Measurements from ENCODE around the gene SCUBE2. TPM values are rescaled to one million over a fixed set of nuclear protein-coding genes. Genes with fewer than 3 reads are reported as not detected.

SCUBE2 gene
- total RNA-seq, result 1 to 10 TPM; 1.6 to 3.6 (median 2.2) TPM
- 0.18 TPM for polyA plus RNA-seq
- long read RNA-seq, donor 1, partial matches to known transcripts, result 1 of 3 reads
- long read RNA-seq, donor 1, other reads (novel, unspliced or antisense), result 2 of 3 reads
- long read RNA-seq, donor 2, partial matches to known transcripts, result 0 of 1 reads
- long read RNA-seq, donor 2, other reads (novel, unspliced or antisense), result 1 of 1 reads
- long read RNA-seq, donor 3, full-length matches to known transcripts, result 3 of 4 reads
- long read RNA-seq, donor 3, partial matches to known transcripts, result 0 of 4 reads
- long read RNA-seq, donor 3, other reads (novel, unspliced or antisense), result 1 of 4 reads
- long read RNA-seq, donor 4, result 0 reads

DNA sequence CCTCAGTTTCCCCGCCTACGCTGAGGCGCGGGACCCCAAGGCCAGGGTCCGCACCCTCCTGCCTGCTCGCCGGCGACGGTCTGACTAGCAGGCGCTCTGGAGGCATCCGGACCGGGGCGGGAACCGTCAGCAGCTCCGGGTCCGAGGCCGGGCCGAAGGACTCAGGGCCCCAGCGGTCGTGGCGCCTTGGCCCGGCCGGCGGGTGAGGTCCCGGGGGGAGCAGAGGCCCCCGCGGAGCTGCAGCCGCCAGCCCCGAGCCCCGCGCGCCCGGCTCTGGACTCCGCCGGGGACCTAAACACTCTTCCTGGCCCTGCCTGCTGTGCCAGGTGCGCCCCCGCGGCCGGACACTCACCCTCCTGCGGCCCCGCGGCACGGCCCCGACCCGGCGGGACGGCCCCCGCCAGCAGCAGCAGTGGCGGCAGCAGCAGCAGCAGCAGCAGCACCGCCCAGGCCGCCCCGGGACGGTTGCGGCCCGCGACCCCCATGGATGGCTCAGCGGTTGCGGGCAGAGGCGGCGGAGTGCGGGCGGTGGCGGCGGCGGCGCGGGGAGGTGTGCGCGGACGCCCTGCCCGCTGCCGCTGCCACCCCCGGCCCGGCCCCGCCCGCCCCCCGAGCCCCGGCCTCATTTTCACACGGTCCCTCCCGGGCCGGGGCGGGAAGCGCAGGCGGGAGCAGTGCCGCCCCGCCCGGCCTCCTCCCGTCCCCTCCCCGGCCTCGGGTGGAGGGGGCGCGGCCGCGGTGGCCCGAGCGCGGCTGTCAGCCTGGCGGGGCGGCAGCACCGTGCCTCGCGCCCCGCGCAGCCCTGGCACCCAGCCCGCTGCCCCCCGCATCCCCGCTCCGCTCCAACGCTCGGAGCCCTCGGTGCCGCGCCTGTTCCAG lies at the start of gene SCUBE2:
Gene SCUBE2, minus strand, starts transcription at position 556 of the 879 bp plus-strand sequence. Its CDS starts 71 bp downstream, at position 485.
- intact Hi-C loops (cut with DNase I), result no loop called here

DNA sequence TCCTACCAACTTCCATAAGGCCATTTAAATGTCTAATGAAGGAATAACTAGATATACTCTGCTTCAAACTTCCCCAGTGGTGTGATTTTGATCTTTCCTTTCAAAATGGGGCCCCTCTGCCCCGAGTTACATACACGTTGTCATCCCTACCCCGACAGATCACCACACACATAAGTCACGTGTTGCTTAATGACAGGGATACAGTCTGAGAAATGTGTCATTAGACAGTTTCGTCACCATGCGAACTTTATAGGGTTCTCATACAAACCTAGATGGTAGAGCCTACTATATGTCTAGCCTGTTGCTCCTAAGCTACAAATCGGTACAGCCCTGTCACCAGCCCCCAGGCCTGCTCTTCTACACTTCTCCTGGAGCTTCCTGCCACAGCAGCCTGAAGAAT lies 49.8 kb upstream of the SCUBE2 start:
- ATAC-seq, result no peak
- Histone ChIP-seq H3K27ac (ENCODE audit: low read length) (no peak overlapping the region), H3K4me3 (ENCODE audit: low read length) (no peak overlapping the region), H3K27me3 (ENCODE audit: control insufficient read depth, insufficient read depth) (no peaks in the 10 kb centered on the region), H3K9me3 (ENCODE audit: control insufficient read depth, low read length) (no peaks in the 10 kb centered on the region), H3K4me1 (ENCODE audit: control insufficient read depth, insufficient read depth, low read length) (no peaks in the 10 kb centered on the region)
- WGBS, result 91% methylated on average over 7 of the region's 7 CpGs
- no peak for DNase-seq
- intact Hi-C loops (cut with DNase I), result no loop called here

More for the DNA sequence above, at the start of gene SCUBE2:
- DNase-seq (peak in 2 of 3 donors; percentile 58 to 62), ATAC-seq (peak; percentile 60 to 61)
- no peak within 1 kb of the TSS for H3K27ac ChIP-seq (ENCODE audit: low read length)
- no peaks in the 10 kb centered on the region for H3K27me3 ChIP-seq (ENCODE audit: control insufficient read depth, insufficient read depth)
- no peaks in the 10 kb centered on the region for H3K9me3 ChIP-seq (ENCODE audit: control insufficient read depth, low read length)
- H3K4me1 ChIP-seq (ENCODE audit: control insufficient read depth, insufficient read depth, low read length), result no peaks in the 10 kb centered on the region
- H3K4me3 ChIP-seq (ENCODE audit: low read length), result peak within 1 kb of the TSS; percentile 63
- WGBS, result 1% methylated on average over 113 of the region's 113 CpGs

DNA sequence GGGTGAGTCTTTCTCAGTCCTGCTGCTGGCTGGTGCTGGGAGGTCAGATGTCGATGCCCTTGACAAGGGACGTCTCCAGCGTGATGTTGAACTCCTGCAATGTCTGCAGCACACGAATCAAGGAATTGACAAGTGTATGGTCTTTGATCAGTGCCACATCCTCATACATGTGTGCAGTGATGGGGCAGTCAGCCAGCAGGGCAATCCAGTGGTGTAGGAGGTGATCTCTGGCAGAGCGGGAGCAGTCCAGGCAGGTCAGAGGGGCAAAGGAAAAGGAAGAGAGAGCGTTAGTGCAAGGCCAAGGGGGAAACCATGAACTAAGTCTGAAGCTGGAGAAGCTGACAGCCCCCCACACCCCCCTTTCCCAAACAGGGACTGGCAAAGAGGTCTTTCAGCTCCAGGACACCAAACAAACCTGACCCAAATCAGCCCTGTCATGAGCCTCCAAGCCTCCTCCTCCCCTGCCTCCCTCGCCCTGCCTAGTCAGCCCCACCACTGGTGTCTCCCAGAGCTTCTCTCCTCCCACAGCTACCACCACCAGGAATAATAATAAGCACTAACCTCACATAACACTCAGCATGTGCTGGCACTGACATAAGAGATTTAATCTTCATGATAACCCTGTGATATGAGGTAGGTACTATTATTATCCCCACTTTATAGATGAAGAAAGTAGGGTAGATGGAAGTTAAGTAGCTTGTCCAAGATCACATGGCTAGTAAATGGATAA lies 48.4 kb upstream of the SCUBE2 start:
- Histone ChIP-seq H3K27me3 (ENCODE audit: control insufficient read depth, insufficient read depth) (no peaks in the 10 kb centered on the region), H3K4me3 (ENCODE audit: low read length) (no peak overlapping the region), H3K27ac (ENCODE audit: low read length) (no peak overlapping the region), H3K9me3 (ENCODE audit: control insufficient read depth, low read length) (no peaks in the 10 kb centered on the region), H3K4me1 (ENCODE audit: control insufficient read depth, insufficient read depth, low read length) (no peaks in the 10 kb centered on the region)
- ATAC-seq, result peak in 1 of 2 donors; percentile 14
- WGBS, result 64% methylated on average over 7 of the region's 7 CpGs
- DNase-seq, result no peak
- intact Hi-C loops (cut with DNase I), result loop anchor here in 2 of 4 donors (5.0 to 10.0 kb wide), 2 partner anchors 122 to 225 kb away; partner anchors contain the start of gene AKIP1 (in 1 of the 2)

DNA sequence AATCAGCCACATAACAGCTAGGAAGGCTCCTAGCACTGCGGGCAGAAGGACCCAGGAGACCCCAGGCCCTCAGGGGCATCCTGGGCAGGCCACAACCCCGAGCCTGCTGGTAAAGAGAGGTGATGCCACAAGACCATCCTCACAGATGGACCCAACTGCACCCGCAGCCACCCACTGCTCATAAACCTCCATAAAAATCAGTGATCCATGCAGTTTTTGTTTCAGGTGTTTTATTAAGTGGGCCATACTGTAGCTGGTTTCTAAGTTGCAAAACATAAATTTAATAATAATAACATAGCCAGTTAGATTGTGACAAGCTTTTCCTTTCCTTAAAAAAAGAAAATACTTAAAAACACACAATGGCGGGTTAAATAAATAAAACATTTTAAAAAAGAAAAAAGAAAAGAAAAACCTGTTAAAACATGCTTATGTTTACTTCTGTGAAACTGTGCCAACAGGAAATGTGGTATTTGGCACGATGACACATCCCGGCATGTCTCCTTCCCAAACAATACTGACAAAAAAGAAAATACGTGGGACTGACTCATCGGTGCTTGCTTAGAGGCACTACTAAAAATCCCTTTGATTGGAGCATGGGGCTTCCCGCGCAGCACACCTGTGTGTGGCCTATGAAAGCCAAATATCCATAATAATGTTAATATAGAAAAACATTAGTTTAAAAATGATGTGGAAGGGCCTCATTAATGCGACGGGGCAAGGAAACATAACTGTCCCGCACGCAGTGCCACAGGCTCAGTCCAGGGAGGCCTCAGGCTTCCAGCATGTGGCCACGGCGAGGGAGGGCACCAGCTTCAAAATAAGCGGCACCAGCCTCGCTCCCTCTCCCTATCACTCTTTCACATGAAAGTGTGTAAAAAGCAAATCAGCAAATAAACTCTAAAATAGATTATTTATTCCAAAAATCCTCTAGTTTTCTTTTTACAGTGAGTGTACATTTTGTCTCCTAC lies 47.5 kb upstream of the SCUBE2 start:
- ATAC-seq (peak; percentile 33 to 68), DNase-seq (no peak)
- H3K4me3 ChIP-seq (ENCODE audit: low read length), result no peak overlapping the region
- H3K4me1 ChIP-seq (ENCODE audit: control insufficient read depth, insufficient read depth, low read length), result no peaks in the 10 kb centered on the region
- intact Hi-C loops (cut with DNase I), result loop anchor here in 2 of 4 donors (5.0 to 10.0 kb wide), 2 partner anchors 122 to 224 kb away; partner anchors contain the start of gene AKIP1 (in 1 of the 2)
- WGBS, result 62% methylated on average over 18 of the region's 18 CpGs
- H3K27ac ChIP-seq (ENCODE audit: low read length), result no peak overlapping the region
- H3K9me3 ChIP-seq (ENCODE audit: control insufficient read depth, low read length), result no peaks in the 10 kb centered on the region
- H3K27me3 ChIP-seq (ENCODE audit: control insufficient read depth, insufficient read depth), result no peaks in the 10 kb centered on the region

DNA sequence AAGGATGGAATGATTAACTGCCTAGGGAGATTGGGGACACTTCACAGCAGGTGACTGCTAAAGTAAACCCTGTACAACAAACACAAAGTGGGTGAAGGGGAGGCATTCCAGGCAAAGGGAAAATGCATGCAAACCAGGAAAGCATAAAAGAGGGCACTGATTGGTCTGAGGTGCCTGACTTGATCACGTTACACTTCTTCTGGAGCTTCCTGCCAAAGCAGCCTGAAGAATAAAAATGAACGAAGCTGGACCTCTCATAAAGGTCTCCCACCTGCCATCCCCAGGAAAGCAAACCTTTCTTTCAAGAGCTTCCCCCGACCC lies 46.7 kb upstream of the SCUBE2 start:
- Histone ChIP-seq H3K4me1 (ENCODE audit: control insufficient read depth, insufficient read depth, low read length) (no peaks in the 10 kb centered on the region), H3K27me3 (ENCODE audit: control insufficient read depth, insufficient read depth) (no peaks in the 10 kb centered on the region), H3K4me3 (ENCODE audit: low read length) (no peak overlapping the region), H3K27ac (ENCODE audit: low read length) (no peak overlapping the region), H3K9me3 (ENCODE audit: control insufficient read depth, low read length) (no peaks in the 10 kb centered on the region)
- ATAC-seq, result no peak
- no peak for DNase-seq
- 68% methylated on average over 3 of the region's 3 CpGs for WGBS
- intact Hi-C loops (cut with DNase I), result loop anchor here in 2 of 4 donors (5.0 to 10.0 kb wide), 2 partner anchors 121 to 223 kb away; partner anchors contain the start of gene AKIP1 (in 1 of the 2)

DNA sequence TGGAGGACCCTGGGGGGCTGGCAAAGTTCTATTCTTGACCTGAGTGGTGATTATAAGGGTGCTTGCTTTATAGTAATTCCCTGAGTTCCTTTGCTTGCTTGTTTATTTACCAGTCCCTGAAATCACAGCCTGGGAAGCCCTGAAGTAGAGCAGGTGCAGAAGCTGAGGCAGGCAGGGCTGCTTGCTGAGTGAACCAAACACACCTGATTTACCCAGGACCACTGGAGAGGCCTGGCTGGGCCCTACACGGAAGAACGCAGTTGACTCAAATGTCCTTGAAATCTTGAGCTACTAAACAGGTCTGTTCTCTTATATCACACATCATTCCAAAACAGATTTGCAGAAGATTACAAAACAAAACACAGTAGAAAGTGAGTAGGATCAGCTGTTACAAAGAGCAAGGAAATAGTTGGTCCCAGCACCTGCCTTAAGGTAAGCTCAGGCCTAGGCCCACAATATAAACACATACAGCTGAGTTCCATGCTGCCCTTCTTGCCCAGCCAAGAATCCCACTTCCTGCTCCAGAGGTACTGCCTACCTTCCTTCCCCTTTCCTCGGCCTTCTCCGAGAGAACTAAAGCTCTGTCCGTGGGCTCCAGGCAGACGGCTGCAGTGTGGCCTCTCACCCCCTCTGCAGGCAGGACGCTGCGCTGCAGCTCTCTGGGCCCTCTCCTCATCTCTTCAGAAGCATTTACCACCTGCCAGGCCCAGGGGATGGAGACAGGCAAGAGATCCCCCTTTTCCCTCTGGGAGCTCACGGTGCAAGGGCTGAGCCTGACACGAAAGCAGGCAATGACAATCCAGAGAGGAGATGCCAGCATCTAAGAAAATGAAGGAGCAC lies 46.1 kb upstream of the SCUBE2 start:
- 29% methylated on average over 10 of the region's 10 CpGs for WGBS
- peak; percentile 65 to 90 (median 89) for DNase-seq
- H3K4me3 ChIP-seq (ENCODE audit: low read length), result no peak overlapping the region
- intact Hi-C loops (cut with DNase I), result loop anchor here in 2 of 4 donors (5.0 to 10.0 kb wide), 2 partner anchors 120 to 223 kb away; partner anchors contain the start of gene AKIP1 (in 1 of the 2)
- H3K27ac ChIP-seq (ENCODE audit: low read length), result no peak overlapping the region
- no peaks in the 10 kb centered on the region for H3K9me3 ChIP-seq (ENCODE audit: control insufficient read depth, low read length)
- H3K27me3 ChIP-seq (ENCODE audit: control insufficient read depth, insufficient read depth), result no peaks in the 10 kb centered on the region
- peak; percentile 88 to 91 for ATAC-seq
- H3K4me1 ChIP-seq (ENCODE audit: control insufficient read depth, insufficient read depth, low read length), result no peaks in the 10 kb centered on the region

DNA sequence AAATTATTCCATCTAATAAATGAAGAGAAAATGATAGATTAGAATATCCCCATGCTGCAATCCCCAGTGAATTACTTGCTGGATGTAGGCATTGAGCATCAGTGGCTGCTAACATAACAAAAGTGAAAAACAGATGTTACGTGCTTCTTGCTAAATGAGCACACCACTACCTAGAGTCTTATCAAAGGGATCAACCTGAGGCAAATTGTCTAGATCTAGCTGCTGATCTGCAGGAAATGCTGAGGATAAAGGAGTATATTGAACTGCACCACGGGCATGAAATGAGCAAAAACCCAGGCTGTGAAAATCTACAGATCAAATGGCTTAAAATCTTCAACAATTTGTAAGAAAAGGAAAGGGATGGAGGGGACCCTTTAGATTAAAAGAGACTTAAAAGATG lies 45.3 kb upstream of the SCUBE2 start:
- DNase-seq (no peak), ATAC-seq (no peak)
- Histone ChIP-seq H3K27me3 (ENCODE audit: control insufficient read depth, insufficient read depth) (no peaks in the 10 kb centered on the region), H3K4me3 (ENCODE audit: low read length) (no peak overlapping the region), H3K27ac (ENCODE audit: low read length) (no peak overlapping the region), H3K4me1 (ENCODE audit: control insufficient read depth, insufficient read depth, low read length) (no peaks in the 10 kb centered on the region), H3K9me3 (ENCODE audit: control insufficient read depth, low read length) (no peaks in the 10 kb centered on the region)
- intact Hi-C loops (cut with DNase I), result loop anchor here in 2 of 4 donors (5.0 to 10.0 kb wide), 2 partner anchors 119 to 222 kb away; partner anchors contain the start of gene AKIP1 (in 1 of the 2)
- 95% methylated on average over 2 of the region's 2 CpGs for WGBS

DNA sequence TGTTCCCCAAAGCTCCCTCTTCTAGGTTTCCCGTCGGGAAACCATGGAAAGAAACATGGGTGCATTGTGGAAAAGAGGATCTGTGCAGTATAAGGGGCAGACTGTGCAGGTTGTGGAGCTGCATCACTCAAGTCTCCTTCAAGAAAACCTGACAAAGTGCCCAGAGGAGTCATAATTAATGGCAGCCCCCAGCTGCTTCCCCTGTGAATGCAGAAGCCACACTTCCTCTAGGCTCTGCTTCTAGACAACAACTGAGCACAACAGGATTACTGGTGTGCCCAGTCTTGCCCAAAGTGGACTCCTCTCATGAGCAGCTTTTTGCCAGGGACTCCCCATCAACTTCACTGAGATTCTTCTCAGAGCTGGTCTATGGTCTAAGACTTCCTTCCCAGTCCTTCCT lies 42.6 kb upstream of the SCUBE2 start:
- intact Hi-C loops (cut with DNase I), result loop anchor here in 2 of 4 donors (5.0 to 10.0 kb wide), 2 partner anchors 117 to 219 kb away; partner anchors contain the start of gene AKIP1 (in 1 of the 2)
- H3K27me3 ChIP-seq (ENCODE audit: control insufficient read depth, insufficient read depth), result no peaks in the 10 kb centered on the region
- 94% methylated on average over 2 of the region's 2 CpGs for WGBS
- no peak overlapping the region for H3K27ac ChIP-seq (ENCODE audit: low read length)
- H3K4me3 ChIP-seq (ENCODE audit: low read length), result no peak overlapping the region
- no peaks in the 10 kb centered on the region for H3K4me1 ChIP-seq (ENCODE audit: control insufficient read depth, insufficient read depth, low read length)
- no peak for DNase-seq
- ATAC-seq, result no peak
- no peaks in the 10 kb centered on the region for H3K9me3 ChIP-seq (ENCODE audit: control insufficient read depth, low read length)

DNA sequence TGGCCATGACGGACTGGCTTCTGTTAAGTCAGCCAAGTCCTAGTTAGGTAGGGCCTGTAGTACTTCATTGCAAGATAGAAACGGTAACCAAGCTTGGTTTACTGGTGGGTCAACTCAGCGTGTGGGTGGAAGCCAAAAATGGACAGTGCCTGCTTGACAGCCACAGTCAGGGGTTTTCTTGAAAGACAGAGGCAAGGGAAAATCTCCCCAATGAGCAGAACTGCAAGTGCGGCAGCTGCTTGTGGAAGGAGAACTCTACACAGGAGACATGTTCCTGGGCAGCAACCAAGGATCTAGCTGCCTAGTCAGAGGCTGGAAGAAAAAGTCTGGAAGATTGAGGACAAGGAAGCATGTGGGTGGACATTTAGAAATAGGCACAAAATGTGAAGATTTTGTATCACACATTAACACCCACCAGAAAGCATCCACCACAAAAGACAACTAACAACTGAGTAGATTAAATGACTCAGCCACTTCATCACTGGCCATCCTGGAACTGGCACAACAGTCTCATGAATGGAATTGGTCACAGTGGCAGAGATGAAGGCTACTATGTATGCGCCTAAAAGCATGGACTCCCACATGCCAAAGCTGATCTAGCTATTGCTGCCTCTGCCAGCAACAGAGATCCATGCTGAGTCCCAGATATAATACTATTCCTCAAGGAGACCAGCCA lies 40.9 kb upstream of the SCUBE2 start:
- DNase-seq (no peak), ATAC-seq (no peak)
- Histone ChIP-seq H3K27me3 (ENCODE audit: control insufficient read depth, insufficient read depth) (no peaks in the 10 kb centered on the region), H3K4me3 (ENCODE audit: low read length) (no peak overlapping the region), H3K27ac (ENCODE audit: low read length) (no peak overlapping the region), H3K4me1 (ENCODE audit: control insufficient read depth, insufficient read depth, low read length) (no peaks in the 10 kb centered on the region), H3K9me3 (ENCODE audit: control insufficient read depth, low read length) (no peaks in the 10 kb centered on the region)
- intact Hi-C loops (cut with DNase I), result loop anchor here in 2 of 4 donors (5.0 to 10.0 kb wide), 2 partner anchors 115 to 218 kb away; partner anchors contain the start of gene AKIP1 (in 1 of the 2)
- WGBS, result 92% methylated on average over 5 of the region's 5 CpGs

Data from right cardiac atrium (tissue), 5 donors.